CD14-positive monocyte (primary cell): Measurements from ENCODE around the gene PHKA2. TPM values are rescaled to one million over a fixed set of nuclear protein-coding genes. Genes with fewer than 3 reads are reported as not detected.

Experiments
- DNase-seq, 3 donors: peaks; one replicate each; pipeline ENCODE4 v3.0.0-alpha.2; 2011 to 2022
- H2AFZ ChIP-seq: 2 replicates; pipeline ENCODE4 v1.6.0; 2012; ENCODE audit warnings: mild to moderate bottlenecking, low read depth, low read length, inconsistent platforms; ENCODE audit not compliant: insufficient read depth, poor library complexity, severe bottlenecking
- H3K27ac ChIP-seq, 2 donors: 1 replicate in 1 of 2; 2 replicates in 1 of 2; pipeline ENCODE4 v1.5.1; 2012 to 2013; ENCODE audit warnings: low read length in 2 of 2, control low read depth in 1 of 2, inconsistent platforms in 1 of 2, low read depth in 1 of 2, mild to moderate bottlenecking in 1 of 2
- H3K27me3 ChIP-seq, 2 donors: one replicate each; pipeline versions ENCODE4 v1.6.0 to v1.6.1; 2011 to 2013; ENCODE audit warnings: low read length in 2 of 2; ENCODE audit not compliant: control insufficient read depth in 2 of 2, insufficient read depth in 2 of 2
- H3K36me3 ChIP-seq, 2 donors: replicated peaks in 1 of 2; 1 replicate in 1 of 2; 2 replicates in 1 of 2; pipeline versions ENCODE4 v1.5.1 to v1.6.1; 2012 to 2013; ENCODE audit warnings: low read length in 2 of 2, control low read depth in 1 of 2, inconsistent platforms in 1 of 2, mild to moderate bottlenecking in 1 of 2; ENCODE audit not compliant: insufficient read depth in 2 of 2, control insufficient read depth in 1 of 2
- H3K4me1 ChIP-seq, 2 donors: 1 replicate in 1 of 2; 2 replicates in 1 of 2; pipeline versions ENCODE4 v1.5.1 to v1.6.1; 2012 to 2013; ENCODE audit warnings: low read length in 2 of 2, control low read depth in 1 of 2, inconsistent platforms in 1 of 2, mild to moderate bottlenecking in 1 of 2, moderate library complexity in 1 of 2; ENCODE audit not compliant: insufficient read depth in 2 of 2, control insufficient read depth in 1 of 2
- H3K4me2 ChIP-seq: replicated peaks from 2 replicates; pipeline ENCODE3; 2012; ENCODE audit warnings: low read length, moderate library complexity, mild to moderate bottlenecking; ENCODE audit not compliant: poor library complexity, severe bottlenecking; ENCODE audit errors: extremely low read depth
- H3K4me3 ChIP-seq, 3 experiments: fragments of 200-600 bp in 1 of 3; sonication (generic) in 1 of 3; replicated peaks in 1 of 3; 1 replicate in 2 of 3; 2 replicates in 1 of 3; pipeline ENCODE4 v1.5.1; 2011 to 2013; ENCODE audit warnings: low read length in 3 of 3, mild to moderate bottlenecking in 3 of 3, control low read depth in 2 of 3, low read depth in 2 of 3, inconsistent platforms in 1 of 3, moderate library complexity in 1 of 3
- H3K79me2 ChIP-seq: 2 replicates; pipeline ENCODE4 v1.6.0; 2012; ENCODE audit warnings: mild to moderate bottlenecking, control low read depth, inconsistent platforms, low read length, moderate library complexity; ENCODE audit not compliant: insufficient read depth
- H3K9ac ChIP-seq: 2 replicates; pipeline ENCODE4 v1.6.0; 2017; ENCODE audit warnings: low read length, mild to moderate bottlenecking; ENCODE audit not compliant: insufficient read depth, poor library complexity, severe bottlenecking
- H3K9me3 ChIP-seq, 2 donors: replicated peaks in 1 of 2; 1 replicate in 1 of 2; 2 replicates in 1 of 2; pipeline versions ENCODE4 v1.5.1 to v1.6.1; 2012 to 2013; ENCODE audit warnings: low read length in 2 of 2, control low read depth in 1 of 2; ENCODE audit not compliant: control insufficient read depth in 1 of 2, insufficient read depth in 1 of 2
- H4K20me1 ChIP-seq: 2 replicates; pipeline ENCODE4 v1.6.0; 2012; ENCODE audit warnings: mild to moderate bottlenecking, low read length, control low read depth, moderate library complexity; ENCODE audit not compliant: insufficient read depth
- H3K27ac Mint-ChIP-seq, 7 donors: one replicate each; pipeline ENCODE4 v1.8.0; 2020; ENCODE audit warnings: mild to moderate bottlenecking in 7 of 7, mixed read lengths in 7 of 7, moderate library complexity in 6 of 7, inconsistent platforms in 2 of 7
- H3K27me3 Mint-ChIP-seq, 3 donors: one replicate each; pipeline ENCODE4 v1.8.0; 2021 to 2022; ENCODE audit warnings: low read depth in 3 of 3, mild to moderate bottlenecking in 3 of 3, mixed read lengths in 3 of 3, moderate library complexity in 3 of 3, inconsistent platforms in 1 of 3
- H3K36me3 Mint-ChIP-seq, 2 donors: one replicate each; pipeline ENCODE4 v1.8.0; 2020; ENCODE audit warnings: mixed read lengths in 2 of 2, inconsistent platforms in 1 of 2, mild to moderate bottlenecking in 1 of 2
- H3K4me1 Mint-ChIP-seq: one replicate; pipeline ENCODE4 v1.8.0; 2020; ENCODE audit warnings: mild to moderate bottlenecking, mixed read lengths
- H3K4me3 Mint-ChIP-seq, 2 donors: one replicate each; pipeline ENCODE4 v1.8.0; 2020; ENCODE audit warnings: mild to moderate bottlenecking in 2 of 2, mixed read lengths in 2 of 2, moderate library complexity in 1 of 2
- H3K9me3 Mint-ChIP-seq, 7 donors: one replicate each; pipeline ENCODE4 v1.8.0; 2020 to 2022; ENCODE audit warnings: mixed read lengths in 7 of 7, mild to moderate bottlenecking in 6 of 7, moderate library complexity in 6 of 7, inconsistent platforms in 2 of 7
- WGBS: methylation state at CpG from one replicate; pipeline ENCODE4 v1.1.5; 2013; ENCODE audit warnings: missing lambda C conversion rate; ENCODE audit not compliant: insufficient coverage; 5-methylcytosine and 5-hydroxymethylcytosine counted together
- intact Hi-C, 2 donors: fragments of 100-400 bp; cut with micrococcal nuclease; formaldehyde crosslinking; loops; one replicate each; pipeline versions ENCODE4 v1.15.0 to v1.15.1; 2023
- polyA plus RNA-seq, 3 donors: library from polyadenylated mRNA; depleted of rRNA in 1 of 3; unstranded in 2 of 3; stranded (reverse) in 1 of 3; fragments of 300-500 nt in 2 of 3; fragments of >200 nt in 1 of 3; fragmentation: Illumina TruSeq in 2 of 3; gene quantifications; 1 replicate in 2 of 3; 2 replicates in 1 of 3; pipeline ENCODE4 v1.2.3, GENCODE V29; 2012 to 2021
- TF ChIP-seq, protein P1 (sequence below): fragments of 200-600 bp; IDR thresholded peaks from one replicate; pipeline ENCODE4 v1.8.0; 2022; ENCODE audit warnings: antibody characterized with exemption, mild to moderate bottlenecking

The PHKA2 gene
- polyA plus RNA-seq, 3 donors: 8.7 to 63.3 (median 9.1) TPM

DNA sequence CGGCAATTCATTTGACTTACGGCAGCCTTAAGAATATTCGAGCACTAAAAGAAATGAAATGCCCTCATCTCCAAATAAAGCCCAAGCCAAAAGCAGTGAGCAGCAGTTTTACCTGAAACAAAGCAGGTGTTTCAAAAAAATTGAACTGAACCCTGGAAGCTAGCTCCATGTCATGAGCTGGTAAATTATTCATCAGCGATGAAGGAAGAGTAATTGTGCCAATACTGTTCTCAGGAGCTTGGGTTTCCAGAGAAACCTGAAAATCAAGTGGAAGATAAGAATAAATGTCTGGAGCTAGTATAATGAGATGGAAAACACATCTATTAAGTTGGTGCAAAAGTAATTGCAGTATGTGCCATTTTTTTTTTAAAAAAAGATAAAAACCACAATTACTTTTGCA, 24.0 kb upstream of the PHKA2 start:
- TF ChIP-seq, protein P1, sequence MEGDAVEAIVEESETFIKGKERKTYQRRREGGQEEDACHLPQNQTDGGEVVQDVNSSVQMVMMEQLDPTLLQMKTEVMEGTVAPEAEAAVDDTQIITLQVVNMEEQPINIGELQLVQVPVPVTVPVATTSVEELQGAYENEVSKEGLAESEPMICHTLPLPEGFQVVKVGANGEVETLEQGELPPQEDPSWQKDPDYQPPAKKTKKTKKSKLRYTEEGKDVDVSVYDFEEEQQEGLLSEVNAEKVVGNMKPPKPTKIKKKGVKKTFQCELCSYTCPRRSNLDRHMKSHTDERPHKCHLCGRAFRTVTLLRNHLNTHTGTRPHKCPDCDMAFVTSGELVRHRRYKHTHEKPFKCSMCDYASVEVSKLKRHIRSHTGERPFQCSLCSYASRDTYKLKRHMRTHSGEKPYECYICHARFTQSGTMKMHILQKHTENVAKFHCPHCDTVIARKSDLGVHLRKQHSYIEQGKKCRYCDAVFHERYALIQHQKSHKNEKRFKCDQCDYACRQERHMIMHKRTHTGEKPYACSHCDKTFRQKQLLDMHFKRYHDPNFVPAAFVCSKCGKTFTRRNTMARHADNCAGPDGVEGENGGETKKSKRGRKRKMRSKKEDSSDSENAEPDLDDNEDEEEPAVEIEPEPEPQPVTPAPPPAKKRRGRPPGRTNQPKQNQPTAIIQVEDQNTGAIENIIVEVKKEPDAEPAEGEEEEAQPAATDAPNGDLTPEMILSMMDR: no peak
- H2AFZ ChIP-seq: no peak overlapping the region
- H3K4me1 ChIP-seq: no peaks in the 10 kb centered on the region
- no peaks in the 10 kb centered on the region for H3K36me3 Mint-ChIP-seq
- H3K36me3 ChIP-seq: no peaks in the 10 kb centered on the region
- no peaks in the 10 kb centered on the region for H4K20me1 ChIP-seq
- H3K79me2 ChIP-seq: no peaks in the 10 kb centered on the region
- H3K27ac Mint-ChIP-seq: no peak overlapping the region
- no peak overlapping the region for H3K27ac ChIP-seq
- H3K4me1 Mint-ChIP-seq: no peaks in the 10 kb centered on the region
- DNase-seq: no peak
- no CpG with 5 or more reads among the region's 4 CpGs for WGBS
- peaks cover 0 to 3% (median 0%) of the 10 kb centered on the region in 7 donors for H3K9me3 Mint-ChIP-seq
- H3K4me3 Mint-ChIP-seq: no peak overlapping the region
- intact Hi-C loops: no loop called here
- no peaks in the 10 kb centered on the region for H3K27me3 ChIP-seq
- no peaks in the 10 kb centered on the region for H3K27me3 Mint-ChIP-seq
- H3K4me2 ChIP-seq: no peak overlapping the region
- no peak overlapping the region for H3K9ac ChIP-seq
- H3K4me3 ChIP-seq: no peak overlapping the region
- H3K9me3 ChIP-seq: no peaks in the 10 kb centered on the region

DNA sequence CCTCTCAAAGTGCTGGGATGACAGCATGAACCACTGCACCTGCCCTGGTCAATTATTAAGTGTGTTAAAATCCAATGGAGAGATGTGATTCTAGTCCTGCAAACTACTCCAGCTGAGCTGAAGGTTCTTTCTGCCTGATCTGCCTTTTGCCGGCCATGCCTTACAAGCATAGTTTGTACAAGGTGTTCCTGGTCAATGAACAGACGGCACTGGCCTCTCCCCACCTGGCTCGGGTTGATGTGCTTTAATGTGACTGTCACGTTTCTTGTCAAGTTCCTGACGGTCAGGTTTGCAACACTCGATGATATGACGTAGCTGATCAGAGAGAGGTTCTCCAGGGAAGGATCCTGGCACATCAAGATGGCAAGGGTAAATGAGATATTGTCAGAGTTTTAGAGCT, 23.1 kb upstream of the PHKA2 start:
- H3K9me3 ChIP-seq: no peaks in the 10 kb centered on the region
- DNase-seq: no peak
- H3K4me2 ChIP-seq: no peak overlapping the region
- H3K36me3 Mint-ChIP-seq: no peaks in the 10 kb centered on the region
- H3K36me3 ChIP-seq: no peaks in the 10 kb centered on the region
- no peak overlapping the region for H3K4me3 ChIP-seq
- H3K79me2 ChIP-seq: no peaks in the 10 kb centered on the region
- H3K27ac ChIP-seq: no peak overlapping the region
- no peaks in the 10 kb centered on the region for H3K4me1 ChIP-seq
- no peaks in the 10 kb centered on the region for H4K20me1 ChIP-seq
- no peak overlapping the region for H3K4me3 Mint-ChIP-seq
- H3K27me3 Mint-ChIP-seq: no peaks in the 10 kb centered on the region
- WGBS: no CpG with 5 or more reads among the region's 7 CpGs
- H3K9me3 Mint-ChIP-seq: peaks cover 0 to 3% (median 0%) of the 10 kb centered on the region in 7 donors
- no peak overlapping the region for H3K9ac ChIP-seq
- no peaks in the 10 kb centered on the region for H3K27me3 ChIP-seq
- H2AFZ ChIP-seq: no peak overlapping the region
- TF ChIP-seq, protein P1: no peak
- no peak overlapping the region for H3K27ac Mint-ChIP-seq
- H3K4me1 Mint-ChIP-seq: no peaks in the 10 kb centered on the region
- intact Hi-C loops: no loop called here
